Middle frontal gyrus (tissue), 1 donor: ENCODE results near the gene PTPN12.
"Not testable (repeated sequence)": the region's sequence is repeated elsewhere in the genome, so short reads cannot be mapped to it uniquely, and the experiment has no call there.

Experiments used
- DNase-seq: peaks from one replicate; pipeline ENCODE4 v3.0.0-alpha.2; 2015; ENCODE audit warnings: low spot score; ENCODE audit errors: extremely low spot score

Gene PTPN12

DNA sequence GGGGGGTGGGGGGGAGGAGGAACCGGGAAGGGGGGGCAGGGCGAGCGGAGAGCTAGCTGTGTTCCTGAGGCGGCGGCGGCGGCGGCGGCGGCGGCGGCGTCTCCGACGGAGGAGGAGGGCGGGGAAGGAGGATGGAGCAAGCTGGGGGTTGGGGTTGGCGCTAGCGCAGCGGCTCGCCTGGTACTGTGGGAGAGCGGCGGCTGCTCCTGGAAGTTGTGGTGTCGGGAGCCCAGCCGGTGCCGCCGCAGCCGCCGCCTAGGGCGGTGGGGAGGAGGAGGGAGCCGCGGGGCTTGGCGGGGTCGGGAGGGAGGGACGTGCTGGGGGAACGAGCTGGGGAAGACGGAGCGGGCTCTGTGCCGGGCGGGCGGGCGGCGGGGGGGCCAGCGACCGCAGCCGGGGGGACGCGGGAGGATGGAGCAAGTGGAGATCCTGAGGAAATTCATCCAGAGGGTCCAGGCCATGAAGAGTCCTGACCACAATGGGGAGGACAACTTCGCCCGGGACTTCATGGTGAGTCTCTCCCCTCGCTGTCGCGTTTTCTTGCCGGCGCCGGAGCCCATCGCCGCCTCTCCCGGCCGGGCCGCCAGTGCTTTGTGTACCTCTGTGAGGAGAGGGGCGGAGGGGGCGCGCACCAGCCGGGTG is at the start of gene PTPN12:
TSS of gene PTPN12 (plus strand) at position 160 of the 642 bp plus-strand sequence. CDS start at position 412, 252 bp downstream.
- DNase-seq: no peak

DNA sequence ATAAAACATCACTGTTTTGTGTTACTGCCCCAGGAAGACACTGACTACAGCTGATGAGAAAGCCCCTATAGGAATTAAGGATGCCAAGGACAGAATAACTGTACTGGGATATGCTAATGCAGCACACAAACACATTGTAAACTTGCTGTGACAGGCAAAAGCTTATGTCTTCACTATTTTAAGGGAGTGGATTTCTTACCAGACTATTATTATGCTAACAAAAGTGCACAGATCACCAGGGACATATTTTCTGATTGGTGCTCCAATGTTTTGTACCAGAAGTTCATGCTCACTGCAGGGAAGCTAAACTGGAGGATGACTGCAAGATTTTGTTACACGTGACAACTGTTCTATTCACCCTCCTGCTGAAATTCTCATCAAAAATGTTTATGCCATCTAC is 48.1 kb upstream of the PTPN12 start:
- no peak for DNase-seq

DNA sequence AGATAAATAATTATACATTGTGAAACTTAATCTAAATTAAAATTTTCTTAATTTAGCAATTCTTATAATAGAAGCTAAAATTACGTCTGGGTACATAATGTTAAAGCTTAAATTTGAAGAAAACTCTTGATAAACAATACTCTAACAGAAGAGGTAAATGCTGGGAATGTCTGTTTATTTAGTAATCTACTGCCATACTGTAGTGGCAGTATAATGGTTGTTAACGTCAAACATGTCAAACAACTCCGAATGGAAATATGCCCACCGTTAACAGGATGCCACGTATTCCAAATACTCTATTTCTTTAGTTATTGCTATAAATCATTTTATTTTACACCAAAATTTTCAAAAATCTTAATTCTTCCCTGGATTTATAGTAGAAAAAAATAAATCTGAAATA is 40.0 kb upstream of the PTPN12 start:
- DNase-seq: no peak

DNA sequence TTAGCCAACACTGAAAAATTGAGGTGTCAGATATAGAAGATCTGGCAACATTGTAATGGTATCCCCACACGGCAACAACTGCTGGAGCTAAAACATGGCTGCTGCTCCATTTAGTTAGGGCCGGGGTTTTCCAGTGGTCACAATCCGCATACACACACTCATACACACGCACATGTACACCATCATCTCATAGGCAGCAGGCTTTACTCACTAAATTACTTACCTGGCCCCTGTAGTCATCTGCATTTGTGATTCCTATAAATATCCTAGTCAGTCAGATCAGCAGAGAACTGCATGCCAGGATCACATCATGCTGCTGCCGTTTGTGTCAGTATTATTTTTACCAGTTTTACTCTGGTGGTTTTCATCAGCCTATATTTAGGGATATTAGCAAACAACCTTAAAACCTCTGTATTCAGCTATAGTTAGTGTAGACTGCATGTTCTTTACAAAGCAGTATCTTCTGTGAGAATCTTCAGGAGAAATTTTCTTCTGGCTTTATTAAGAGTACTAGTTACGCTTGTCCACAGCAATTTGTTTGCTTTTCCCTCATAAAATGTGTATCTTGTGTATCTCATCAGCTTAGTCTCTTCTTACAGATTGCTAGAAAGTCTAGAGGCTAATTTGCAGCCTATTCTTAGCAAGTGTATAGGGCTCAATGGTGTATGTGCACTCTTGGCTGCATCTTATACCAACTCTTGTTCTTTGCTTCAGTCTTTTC is 38.3 kb upstream of the PTPN12 start:
- no peak for DNase-seq

DNA sequence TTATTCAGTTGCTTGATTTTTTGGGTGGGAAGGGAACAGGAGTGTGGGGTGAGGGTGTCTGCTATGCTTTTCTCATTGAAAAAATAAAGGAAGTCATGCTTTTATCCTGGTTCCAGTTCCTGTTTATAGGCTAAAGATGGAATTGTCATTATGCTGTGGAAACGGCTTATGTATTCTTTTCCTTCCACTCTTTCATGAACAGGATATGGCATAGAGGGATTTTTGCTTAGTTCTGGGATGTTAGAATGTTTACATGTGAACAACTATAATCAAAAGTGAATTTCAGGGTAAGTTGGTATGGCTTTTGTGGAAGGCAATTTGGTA is 35.9 kb upstream of the PTPN12 start:
- no peak for DNase-seq

DNA sequence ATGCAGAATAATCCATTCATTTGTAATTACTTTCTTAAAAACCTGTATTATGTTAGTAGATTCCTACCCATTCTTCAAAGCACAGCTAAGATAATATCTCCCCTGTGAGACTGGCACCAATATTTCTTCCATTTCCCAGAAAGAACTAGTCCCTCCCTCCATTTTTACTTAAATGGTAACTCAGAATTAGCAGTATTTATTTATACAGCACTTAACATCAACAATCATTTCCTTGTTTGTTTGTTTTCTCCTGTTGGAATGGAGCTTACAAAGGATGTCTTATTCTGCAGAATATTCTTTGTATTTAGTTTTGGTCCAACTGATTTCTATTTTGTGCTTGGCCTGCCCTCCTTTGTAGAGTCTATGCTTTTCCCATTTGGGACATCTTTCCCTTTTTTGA is 32.1 kb upstream of the PTPN12 start:
- DNase-seq: no peak

DNA sequence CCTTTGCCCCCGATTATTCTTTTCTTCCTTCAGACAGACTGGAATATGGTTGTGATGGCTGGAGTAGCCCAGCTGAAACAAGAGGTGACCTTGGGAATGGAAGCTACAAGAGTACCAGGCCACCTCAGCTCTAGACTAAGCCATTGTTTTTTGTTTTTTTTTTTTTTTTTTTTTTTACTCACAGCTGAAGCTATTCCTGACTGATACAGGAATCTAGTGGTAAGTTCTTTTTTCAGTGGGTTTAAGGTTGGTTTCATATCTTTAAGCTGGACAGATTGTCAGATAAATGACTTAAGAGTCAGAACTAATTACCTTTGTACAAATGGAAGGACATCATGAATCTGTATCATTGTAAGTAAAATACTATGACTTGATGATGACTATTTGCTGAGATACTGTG is 30.2 kb upstream of the PTPN12 start:
- DNase-seq: no peak

DNA sequence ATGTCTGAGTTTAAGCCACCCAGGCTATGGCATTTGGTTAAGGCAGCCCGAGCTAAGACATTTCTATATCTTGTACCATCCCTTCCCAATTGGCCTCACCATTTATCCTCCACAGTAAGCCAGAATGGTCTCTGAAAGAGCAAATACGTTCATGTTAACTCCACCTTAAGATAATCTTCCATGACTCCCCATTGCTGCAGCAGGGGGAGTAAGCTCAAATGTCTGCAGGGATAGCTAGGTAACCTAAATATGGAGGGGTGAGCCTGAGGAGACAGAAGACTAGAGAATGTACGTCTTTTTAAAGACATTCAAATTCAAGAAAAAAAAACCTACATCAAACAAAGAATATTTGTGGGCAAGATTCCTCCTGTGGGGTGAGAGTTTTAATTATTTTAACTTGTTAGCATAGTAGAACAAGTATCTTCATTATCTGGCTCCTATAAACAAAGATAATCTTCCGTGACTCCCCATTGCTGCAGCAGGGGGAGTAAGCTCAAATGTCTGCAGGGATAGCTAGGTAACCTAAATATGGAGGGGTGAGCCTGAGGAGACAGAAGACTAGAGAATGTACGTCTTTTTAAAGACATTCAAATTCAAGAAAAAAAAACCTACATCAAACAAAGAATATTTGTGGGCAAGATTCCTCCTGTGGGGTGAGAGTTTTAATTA is 24.0 kb upstream of the PTPN12 start:
- DNase-seq: not testable (repeated sequence)

DNA sequence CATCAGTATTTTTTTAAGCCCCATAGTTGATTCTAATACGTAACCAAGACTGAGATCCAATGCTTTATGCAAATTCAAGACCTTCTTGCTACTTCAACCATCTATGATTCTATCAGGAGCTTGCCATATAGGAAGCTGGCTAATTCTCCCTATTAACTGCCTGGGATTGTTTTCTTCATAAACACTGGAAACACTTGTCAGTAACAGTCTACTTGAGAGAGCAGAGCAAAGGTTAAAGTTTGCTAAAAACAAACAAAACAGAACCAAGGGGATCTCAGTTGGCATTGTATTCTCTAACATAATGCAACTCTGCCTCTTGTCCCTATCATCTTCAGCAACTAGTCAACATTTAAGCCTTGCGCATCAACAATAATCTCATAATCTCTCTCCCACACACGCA is 21.0 kb upstream of the PTPN12 start:
- DNase-seq: no peak

DNA sequence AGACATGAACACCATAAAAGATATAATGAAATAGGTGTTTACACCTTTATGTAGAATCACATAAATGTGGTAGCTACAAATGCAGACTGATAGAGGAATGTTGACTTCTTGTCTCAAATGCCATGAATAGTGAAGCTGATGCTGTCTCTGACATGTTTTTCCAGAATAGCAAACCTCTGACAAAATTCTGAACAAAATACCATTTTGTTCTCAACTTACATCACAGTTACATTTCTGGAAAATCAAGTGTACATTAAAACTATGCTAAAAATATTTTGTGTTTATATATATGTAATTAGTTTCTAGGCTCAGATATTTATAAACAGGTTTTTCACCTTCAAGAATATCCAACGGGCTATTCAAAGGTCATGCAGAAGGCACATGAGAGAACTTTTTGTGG is 16.8 kb upstream of the PTPN12 start:
- no peak for DNase-seq

DNA sequence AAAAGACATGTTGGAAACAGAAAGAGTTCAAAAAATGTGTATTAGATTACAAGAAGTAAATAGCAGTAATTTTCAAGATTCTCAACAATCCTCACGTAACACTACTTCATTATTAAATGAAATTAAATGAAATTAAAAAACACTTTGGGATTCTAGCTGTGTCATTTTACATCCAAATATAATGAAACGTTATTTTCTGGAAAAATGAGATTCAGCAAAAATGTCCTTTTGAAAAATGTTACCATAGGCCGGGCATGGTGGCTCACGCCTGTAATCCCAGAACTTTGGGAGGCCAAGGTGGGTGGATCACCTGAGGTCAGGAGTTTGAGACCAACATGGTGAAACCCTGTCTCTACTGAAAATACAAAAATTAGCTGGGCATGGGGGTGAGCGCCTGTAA is 15.6 kb upstream of the PTPN12 start:
- DNase-seq: not testable (repeated sequence)

DNA sequence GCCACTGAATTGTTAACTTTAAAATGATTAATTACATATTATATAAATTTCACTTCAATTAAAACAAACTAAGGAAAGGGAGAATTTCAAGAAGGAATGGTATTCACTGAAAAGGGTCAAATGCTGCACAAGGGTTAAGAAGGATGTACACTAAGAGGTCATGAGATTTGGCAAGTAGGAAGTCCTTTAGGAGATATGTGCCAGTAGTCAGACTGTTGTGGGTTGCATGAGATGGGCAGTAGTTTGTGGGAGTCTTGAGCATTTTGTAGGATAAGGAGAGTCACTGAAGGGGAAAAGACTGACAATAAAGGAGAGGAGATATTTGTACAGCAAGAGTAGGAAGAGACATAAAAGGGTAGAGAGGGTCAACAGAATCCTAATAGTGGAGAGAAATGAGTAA is 12.4 kb upstream of the PTPN12 start:
- no peak for DNase-seq

DNA sequence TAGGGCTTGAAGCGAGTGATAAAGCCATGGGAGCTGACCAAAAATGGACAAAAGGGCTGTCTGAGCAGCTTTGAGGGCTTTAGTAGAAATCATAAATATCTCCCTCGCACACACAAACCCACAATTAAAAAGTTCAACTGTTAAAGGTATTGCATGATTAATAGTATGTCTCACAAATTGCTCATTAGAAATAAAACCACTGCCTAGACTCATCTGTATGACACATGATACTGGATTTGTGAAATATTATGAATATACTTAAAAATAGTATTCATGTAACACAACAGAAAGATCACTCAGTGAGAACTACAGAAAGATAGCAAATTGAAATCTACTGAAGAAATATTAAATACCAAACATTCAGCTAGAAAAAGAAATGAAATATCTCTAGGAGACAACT is 11.9 kb upstream of the PTPN12 start:
- DNase-seq: no peak

DNA sequence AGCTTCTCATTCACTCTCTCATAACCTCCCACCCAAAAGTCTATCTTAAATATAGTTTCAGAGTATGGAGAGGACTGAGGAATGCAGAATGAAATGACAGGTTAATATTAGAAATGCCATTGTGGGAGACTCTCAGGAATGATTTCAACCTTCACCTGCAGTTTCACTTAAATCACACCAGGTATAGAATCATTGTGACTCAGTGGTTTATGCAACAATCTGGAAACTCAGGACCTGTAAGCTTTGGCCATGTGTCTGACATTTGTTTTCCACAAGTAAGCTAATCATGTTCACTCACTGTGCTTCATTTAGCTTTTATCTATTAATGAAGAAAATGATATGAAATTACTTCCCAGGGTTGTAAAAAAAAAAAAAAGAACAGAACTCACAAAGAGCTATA is 8.7 kb upstream of the PTPN12 start:
- no peak for DNase-seq

DNA sequence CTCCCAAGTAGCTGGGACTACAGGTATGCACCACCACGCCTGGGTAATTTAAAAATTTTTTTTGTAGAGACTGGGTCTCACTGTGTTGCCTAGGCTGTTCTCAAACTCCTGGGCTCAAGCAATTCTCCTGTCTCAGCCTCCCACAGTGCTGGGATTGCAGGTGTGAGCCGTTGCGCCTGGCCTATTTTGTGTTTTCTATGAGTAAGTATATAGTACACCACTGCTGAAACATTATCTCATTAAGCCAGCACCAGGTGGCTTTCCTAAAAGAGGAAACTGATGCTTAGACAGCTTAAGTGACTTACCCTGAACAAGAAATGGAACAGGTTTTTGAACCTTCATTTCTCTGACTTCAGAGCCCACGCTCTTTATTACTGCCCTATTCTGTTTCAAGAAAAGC is 7.8 kb upstream of the PTPN12 start:
- DNase-seq: no peak

DNA sequence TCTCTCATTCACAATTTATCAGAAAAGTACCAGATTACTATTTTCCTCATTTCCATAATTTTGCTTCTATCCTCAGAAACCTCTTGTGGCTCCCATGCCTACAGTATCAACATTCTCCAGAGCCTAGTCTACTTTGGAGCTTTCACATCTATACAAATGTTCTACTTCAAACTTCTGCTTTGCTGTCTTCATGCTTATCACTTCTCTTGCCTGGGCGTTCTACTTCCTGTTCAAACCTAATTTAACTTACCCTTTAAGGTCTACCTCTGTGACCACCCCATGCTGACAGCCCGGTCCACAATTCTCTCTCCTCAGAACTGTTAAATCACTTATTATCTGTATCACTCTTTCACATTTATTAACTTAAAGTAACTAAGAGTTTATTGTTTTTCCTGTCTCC is 6.1 kb upstream of the PTPN12 start:
- no peak for DNase-seq

DNA sequence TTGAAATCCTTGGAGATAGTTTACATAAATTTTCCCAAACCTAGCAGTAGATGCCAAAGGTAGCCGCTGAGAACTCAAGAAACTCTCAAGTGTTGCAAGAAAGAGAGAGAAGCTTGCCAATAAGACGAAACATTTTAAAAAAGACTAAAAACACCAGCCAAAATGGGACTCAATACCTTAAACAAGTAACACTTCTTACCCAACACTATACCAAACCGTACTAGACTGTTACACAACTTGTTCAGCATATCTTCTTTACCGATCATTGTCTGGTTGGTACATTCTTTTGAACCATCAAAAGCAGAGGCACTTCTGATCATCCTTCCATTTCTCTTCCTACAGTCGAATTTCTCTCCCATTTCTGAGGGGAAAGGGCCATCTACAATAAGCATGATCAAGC is 4.8 kb upstream of the PTPN12 start:
- no peak for DNase-seq

DNA sequence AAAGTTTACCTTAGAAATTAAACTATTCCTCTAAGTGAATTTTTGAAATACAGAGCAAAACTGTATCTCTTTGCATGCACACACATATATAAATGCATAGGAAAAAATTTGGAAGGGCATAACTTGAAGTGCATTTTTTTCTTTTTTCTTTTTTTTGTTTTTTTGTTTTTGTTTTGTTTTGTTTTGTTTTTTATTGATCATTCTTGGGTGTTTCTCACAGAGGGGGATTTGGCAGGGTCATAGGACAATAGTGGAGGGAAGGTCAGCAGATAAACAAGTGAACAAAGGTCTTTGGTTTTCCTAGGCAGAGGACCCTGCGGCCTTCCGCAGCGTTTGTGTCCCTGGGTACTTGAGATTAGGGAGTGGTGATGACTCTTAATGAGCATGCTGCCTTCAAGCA is 4.4 kb upstream of the PTPN12 start:
- not testable (repeated sequence) for DNase-seq

DNA sequence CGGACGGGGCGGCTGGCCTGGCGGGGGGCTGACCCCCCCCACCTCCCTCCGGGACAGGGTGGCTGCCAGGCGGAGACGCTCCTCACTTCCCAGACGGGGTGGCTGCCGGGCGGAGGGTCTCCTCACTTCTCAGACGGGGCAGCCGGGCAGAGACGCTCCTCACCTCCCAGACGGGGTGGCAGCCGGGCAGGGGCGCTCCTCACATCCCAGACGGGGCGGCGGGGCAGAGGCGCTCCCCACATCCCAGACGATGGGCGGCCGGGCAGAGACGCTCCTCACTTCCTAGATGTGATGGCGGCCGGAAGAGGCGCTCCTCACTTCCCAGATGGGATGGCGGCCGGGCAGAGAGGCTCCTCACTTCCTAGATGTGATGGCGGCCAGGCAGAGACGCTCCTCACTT is 3.0 kb upstream of the PTPN12 start:
- not testable (repeated sequence) for DNase-seq

DNA sequence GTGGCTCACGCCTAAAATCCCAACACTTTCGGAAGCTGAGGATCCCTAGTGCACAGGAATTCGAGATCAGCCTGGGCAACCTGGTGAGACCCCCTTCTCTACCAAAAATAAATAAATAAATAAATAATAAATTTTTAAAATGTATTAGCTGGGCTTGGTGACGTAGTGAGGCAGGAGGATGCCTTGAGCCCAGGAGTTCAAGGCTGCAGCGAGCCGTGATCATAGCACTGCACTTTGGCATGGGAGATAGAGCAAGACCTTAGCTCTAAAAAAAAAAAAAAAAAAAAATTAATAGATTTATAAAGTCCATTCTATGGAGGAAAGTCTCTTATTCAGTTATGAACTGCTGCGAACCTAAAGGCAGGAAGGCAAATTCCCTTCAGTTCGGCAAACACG is 1.1 kb upstream of the PTPN12 start:
- DNase-seq: no peak

DNA sequence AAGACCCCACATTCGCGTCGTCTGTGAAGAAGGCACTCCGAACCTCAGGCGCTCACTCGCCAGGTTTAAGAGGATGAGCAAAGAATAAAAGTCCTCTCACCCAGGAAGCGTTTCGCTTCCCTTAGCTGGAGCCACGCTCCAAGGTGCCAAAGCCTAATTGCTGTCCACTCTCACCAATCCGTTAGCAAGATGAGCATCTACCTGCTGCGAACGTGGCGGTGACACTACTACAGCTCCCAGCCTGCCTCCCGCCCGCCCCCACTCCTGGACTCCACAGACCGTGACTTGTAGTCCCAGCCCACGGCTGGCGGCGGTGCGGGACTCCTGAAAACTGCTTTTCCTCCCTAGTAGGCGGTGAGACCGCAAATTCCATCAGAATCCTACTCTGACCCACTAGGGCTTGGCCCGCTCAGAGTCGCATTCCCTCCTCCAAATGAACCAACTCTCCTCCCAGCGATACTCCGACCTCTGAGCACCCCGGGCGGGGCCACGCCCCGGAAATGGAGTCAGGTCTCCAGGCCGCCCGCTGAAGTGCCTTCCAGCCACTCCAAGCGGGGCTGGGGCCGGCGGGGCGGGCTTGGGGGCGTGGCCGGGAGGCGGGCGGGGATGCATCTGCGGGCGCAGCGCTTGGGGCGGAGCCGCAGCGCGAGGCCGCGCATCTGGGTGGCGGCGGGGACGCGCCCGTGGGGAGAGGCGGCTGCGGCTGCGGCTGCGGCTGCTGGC is 521 bp upstream of the PTPN12 start:
- peak; percentile 90 for DNase-seq

DNA sequence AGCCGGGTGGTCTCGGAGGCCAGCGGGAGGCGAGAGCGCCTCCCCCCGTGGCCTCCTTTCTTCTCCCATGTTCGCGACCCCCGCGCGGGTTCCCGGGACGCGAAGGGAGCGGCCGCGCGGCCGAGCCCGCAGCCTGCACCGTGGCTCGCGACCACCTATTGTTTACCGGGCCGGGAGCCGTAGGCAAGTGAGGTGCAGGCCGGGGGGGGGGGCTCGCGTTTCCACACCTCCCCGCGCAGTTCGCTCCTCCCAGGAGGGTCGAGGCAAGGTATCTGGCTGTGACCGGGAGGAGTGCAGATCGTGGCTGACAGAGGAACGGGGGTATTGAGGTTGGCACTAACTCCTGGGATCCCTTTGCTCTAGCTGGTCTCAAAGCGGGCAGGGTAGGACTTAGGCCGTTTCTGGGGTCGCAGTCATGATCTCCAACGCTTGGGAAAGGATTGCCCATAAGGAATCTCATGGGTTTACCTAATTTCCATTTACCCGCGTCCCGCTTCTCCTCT is 734 bp downstream of the PTPN12 start:
- DNase-seq: no peak
